Left ventricle myocardium superior (tissue), 1 donor: ENCODE data around the gene PROK1. TPM values are rescaled to one million over a fixed set of nuclear protein-coding genes. Genes with fewer than 3 reads are reported as not detected.
A peak's percentile ranks its signal among the peaks of the same experiment; 100 is the strongest.
"Not testable (repeated sequence)": the region's sequence is repeated elsewhere in the genome, so short reads cannot be mapped to it uniquely, and the experiment has no call there.

ENCODE experiments used
- ATAC-seq: fragments of 200-7000 bp; cut with Tn5 transposase; one replicate; pipeline ENCODE4 v1.9.1; 2020; ENCODE audit warnings: mild to moderate bottlenecking, moderate library complexity
- DNase-seq: peaks from one replicate; pipeline ENCODE4 v3.0.0-alpha.2; 2020
- intact Hi-C: fragments of 100-400 bp; cut with micrococcal nuclease; formaldehyde crosslinking; loops from one replicate; pipeline ENCODE4 v1.11.0; 2022
- long read RNA-seq: library from polyadenylated mRNA; unstranded; transcript quantifications from one replicate; pipeline ENCODE4 v2.0.0, GENCODE V29; 2021
- total RNA-seq: library from RNA; stranded (reverse); fragmentation: NEBNext Ultra II Directional; extraction: Animal tissue kit (Norgen Biotek cat#: 25700); gene quantifications from one replicate; pipeline ENCODE4 v1.2.1, GENCODE V29; 2021
- donor health status: DM: no; HTN: yes; CAD: no; lungs with severe emphysema.

Gene PROK1
- not detected for total RNA-seq
- long read RNA-seq: 0 reads

DNA sequence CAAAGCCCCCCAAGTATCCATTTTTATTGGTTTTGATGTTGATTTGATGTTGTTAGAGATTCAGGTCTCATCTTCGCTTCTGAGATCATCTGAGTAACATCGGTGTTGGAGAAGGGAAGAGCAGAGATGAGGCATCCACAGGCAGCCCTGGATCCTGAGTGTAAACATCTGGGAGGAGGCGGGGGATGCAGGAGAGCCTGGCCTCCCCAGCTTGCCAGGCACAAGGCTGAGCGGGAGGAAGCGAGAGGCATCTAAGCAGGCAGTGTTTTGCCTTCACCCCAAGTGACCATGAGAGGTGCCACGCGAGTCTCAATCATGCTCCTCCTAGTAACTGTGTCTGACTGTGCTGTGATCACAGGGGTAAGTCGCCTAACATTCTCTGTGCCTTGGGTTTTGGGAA lies at the start of gene PROK1:
Gene PROK1 (plus strand): TSS at position 221 of the 400 bp plus-strand sequence. CDS start 68 bp downstream, at position 289.
- ATAC-seq (no peak), DNase-seq (no peak)
- intact Hi-C loops: loop anchor here (10.0 kb wide), 1 partner anchor 126 kb away; no protein-coding TSS in a partner anchor

GRCh38 chr1:110403805-110404204 lies 47.1 kb upstream of the PROK1 start:
- DNase-seq (no peak), ATAC-seq (no peak)
- intact Hi-C loops: no loop called here

DNA sequence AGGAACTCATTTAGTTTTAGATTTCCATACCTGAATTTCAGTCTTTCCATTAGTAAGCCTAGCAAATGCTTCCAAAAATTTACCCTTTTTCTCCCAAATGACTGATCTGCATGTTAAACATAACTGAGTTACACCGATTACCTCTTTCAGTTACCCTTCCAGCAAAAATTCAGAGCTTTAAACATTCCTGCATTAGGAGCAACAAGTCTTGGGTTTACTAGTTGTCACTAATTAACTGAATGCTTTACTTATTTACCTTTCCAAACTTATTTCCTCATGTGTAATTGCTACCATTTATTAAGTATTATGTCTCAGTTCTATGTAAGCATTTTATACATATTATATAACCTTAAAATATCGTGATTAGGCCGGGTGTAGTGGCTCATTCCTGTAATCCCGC lies 46.5 kb upstream of the PROK1 start:
- ATAC-seq: no peak
- no peak for DNase-seq
- intact Hi-C loops: no loop called here

DNA sequence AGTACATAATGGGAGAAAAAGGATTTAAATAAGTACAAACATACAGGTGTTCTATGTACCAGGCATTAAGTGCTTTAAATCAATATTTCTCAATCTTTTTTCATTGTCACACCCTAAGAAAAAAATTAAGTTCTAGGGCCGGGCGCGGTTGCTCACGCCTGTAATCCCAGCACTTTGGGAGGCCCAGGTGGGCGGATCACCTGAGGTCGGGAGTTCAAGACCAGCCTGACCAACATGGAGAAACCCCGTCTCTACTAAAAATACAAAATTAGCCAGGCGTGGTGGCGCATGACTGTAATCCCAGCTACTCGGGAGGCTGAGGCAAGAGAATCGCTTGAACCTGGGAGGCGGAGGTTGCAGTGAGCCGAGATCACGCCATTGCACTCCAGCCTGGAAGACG lies 44.5 kb upstream of the PROK1 start:
- ATAC-seq, intact Hi-C loops, DNase-seq: not testable (repeated sequence)

GRCh38 chr1:110407260-110408210 lies 43.4 kb upstream of the PROK1 start, which contains the start of gene LAMTOR5:
Gene LAMTOR5, minus strand, starts transcription at chr1:110407694. Its CDS starts 74 bp downstream, at chr1:110407620.
- DNase-seq (peak; percentile 96), ATAC-seq (peak; percentile 98)
- intact Hi-C loops: no loop called here

GRCh38 chr1:110408488-110408887 lies 42.5 kb upstream of the PROK1 start:
- intact Hi-C loops: no loop called here
- ATAC-seq (no peak), DNase-seq (no peak)

DNA sequence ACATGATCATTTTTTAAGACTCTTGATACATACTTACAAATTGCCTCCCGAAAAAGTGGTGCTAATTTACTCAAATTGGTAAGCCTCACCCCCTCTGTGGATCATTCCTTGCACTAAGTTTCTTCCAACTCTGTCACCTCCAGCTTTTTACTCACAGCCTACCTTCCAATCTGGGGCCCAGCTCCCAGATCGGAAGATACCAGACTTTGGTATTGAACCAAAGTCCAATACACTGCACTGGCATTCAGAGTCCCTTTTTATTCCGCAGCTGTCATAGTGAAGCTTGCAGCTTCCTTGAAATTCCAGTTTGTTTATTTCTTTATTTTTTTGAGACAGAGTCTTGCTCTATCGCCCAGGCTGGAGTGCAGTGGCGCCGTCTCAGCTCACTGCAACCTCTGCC lies 41.6 kb upstream of the PROK1 start:
- intact Hi-C loops: no loop called here
- DNase-seq (no peak), ATAC-seq (no peak)

GRCh38 chr1:110411173-110411735 lies 39.7 kb upstream of the PROK1 start:
- ATAC-seq (no peak), DNase-seq (no peak)
- intact Hi-C loops: loop anchor here (5.0 kb wide), 1 partner anchor 51 kb away; no protein-coding TSS in a partner anchor

GRCh38 chr1:110412576-110412975 lies 38.4 kb upstream of the PROK1 start:
- DNase-seq (peak; percentile 74), ATAC-seq (peak; percentile 62)
- intact Hi-C loops: loop anchor here (5.0 kb wide), 1 partner anchor 50 kb away; no protein-coding TSS in a partner anchor

DNA sequence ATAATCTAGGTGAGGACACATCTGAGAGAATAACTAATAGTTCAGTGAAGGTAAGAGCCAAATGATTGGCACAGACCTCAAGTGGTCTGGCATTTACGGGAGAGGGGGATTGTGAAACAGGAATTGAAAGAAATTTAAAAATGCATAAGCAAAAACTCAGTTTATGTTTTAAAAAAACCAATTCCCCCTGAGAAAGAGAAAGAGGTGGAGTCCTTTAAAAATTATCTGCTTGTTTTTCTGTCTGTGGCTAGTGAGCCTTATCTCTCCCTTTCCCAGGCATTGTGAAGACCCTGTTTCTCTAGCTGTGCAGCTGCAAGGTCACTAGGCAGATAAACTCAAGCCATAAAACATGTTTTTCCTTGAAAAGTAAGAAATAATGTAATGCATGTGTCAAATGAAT lies 37.9 kb upstream of the PROK1 start:
- ATAC-seq, DNase-seq: not testable (repeated sequence)
- intact Hi-C loops: loop anchor here (5.0 kb wide), 1 partner anchor 49 kb away; no protein-coding TSS in a partner anchor

- intact Hi-C loops: no loop called here
- ATAC-seq (no peak), DNase-seq (no peak)
Measured at GRCh38 chr1:110418729-110419128, 32.2 kb upstream of the PROK1 start.

- ATAC-seq (no peak), DNase-seq (no peak)
- intact Hi-C loops: no loop called here
Measured at GRCh38 chr1:110420023-110420662, 30.8 kb upstream of the PROK1 start.

- ATAC-seq (no peak), DNase-seq (no peak)
- intact Hi-C loops: no loop called here
Measured at GRCh38 chr1:110420874-110421793, 29.8 kb upstream of the PROK1 start.

DNA sequence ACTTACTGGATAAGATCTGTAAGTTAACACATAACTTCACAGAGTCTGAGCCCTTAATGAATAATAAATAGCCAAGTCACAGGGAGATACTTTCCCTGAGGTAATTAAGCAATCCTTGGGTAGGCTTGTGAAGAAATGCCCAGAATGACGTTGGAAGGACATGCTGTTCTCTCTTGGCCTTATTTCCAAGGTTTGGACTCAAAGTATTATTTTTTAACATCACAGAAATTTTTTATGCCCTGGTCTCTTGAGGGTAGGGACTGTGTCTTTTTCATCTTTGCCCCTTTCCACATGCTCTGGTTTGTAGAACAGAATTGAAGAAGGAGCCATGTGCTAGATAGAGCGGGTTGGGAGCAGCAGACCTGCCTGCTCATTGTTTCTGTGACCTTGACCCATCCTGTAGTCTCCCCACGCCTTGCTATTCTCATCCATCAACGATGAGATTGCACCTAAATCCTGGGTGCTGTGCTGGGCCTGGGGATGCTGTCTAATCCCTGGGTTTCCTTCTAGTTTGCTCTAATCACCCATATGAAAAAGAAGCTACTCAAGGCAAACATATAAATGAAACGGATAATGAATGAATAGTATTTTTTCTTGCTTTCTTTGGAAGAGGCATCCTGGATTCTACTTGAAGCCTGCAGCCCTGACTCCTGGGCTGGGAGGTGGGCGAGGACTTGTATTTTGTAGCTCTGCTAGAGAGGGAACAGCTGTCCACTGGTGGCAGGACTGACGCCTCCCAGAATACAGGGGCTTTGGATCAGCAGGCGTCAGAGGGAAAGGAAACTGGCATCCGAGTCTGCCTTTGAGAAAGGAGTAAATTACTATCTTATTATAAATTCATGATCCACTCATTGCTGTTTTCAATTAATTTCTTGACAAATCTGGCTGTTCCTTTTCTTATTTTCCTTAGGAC lies 26.0 kb upstream of the PROK1 start:
- intact Hi-C loops: no loop called here
- DNase-seq: no peak
- ATAC-seq: peak; percentile 56

DNA sequence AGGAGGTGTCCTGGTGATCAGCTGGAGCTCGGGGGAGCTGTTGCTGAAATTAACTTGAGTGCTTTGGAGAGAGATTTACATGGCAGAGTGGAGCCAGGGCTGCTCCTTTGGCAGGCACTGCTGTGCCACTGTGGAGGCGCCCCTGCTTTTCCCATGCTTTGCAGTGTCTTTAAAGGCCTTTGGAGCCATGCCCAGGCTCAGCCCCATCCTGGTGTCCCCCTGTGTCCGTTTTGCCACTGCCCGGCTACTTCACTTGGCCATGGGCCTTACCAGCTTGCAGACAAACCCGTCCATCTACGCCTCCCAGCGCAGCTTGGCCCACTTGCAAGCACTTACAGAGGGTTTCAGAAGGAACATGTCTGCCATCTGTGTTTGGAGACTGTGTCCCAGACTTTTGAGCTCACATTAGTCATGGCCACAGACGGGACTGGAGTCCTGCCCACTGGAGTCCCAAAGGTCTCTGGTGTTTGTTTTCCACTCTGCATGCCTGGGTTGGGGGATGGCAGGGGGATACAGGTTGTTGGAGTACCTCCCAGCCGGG lies 25.3 kb upstream of the PROK1 start:
- intact Hi-C loops: no loop called here
- peak; percentile 83 for ATAC-seq

GRCh38 chr1:110426854-110427253 lies 24.1 kb upstream of the PROK1 start:
- intact Hi-C loops: no loop called here
- DNase-seq: no peak
- ATAC-seq: no peak

More for the DNA sequence above, 25.3 kb upstream of the PROK1 start:
- DNase-seq: peak; percentile 62

GRCh38 chr1:110428946-110429345 lies 22.0 kb upstream of the PROK1 start:
- DNase-seq (no peak), ATAC-seq (no peak)
- intact Hi-C loops: no loop called here
